OCI-LY1 (cell line): ENCODE measurements around the gene TRIM2.

Source experiments
- H2AFZ ChIP-seq: fragments of 200-600 bp; sonication (generic), shearing (Covaris generic); 2 replicates; pipeline ENCODE4 v1.6.0; 2014; ENCODE audit warnings: antibody characterized with exemption, mild to moderate bottlenecking, low read length
- H3F3A ChIP-seq: fragments of 200-600 bp; sonication (generic), shearing (Covaris generic); 2 replicates; pipeline ENCODE4 v1.6.0; 2014; ENCODE audit warnings: mild to moderate bottlenecking, antibody characterized with exemption, low read length, moderate library complexity; ENCODE audit not compliant: insufficient read depth
- H3K27ac ChIP-seq: fragments of 200-600 bp; sonication (generic); 2 replicates; pipeline ENCODE4 v1.5.1; 2014; ENCODE audit warnings: low read length, mixed run types, mild to moderate bottlenecking, low read depth; ENCODE audit not compliant: poor library complexity, severe bottlenecking
- H3K27me3 ChIP-seq: fragments of 200-600 bp; sonication (generic); 2 replicates; pipeline ENCODE4 v1.6.0; 2014; ENCODE audit warnings: antibody characterized with exemption, mild to moderate bottlenecking, low read length, moderate library complexity; ENCODE audit not compliant: insufficient read depth
- H3K36me3 ChIP-seq: fragments of 200-600 bp; sonication (generic); 2 replicates; pipeline ENCODE4 v1.6.1; 2014; ENCODE audit warnings: mild to moderate bottlenecking, antibody characterized with exemption, low read length, moderate library complexity, mixed read lengths; ENCODE audit not compliant: insufficient read depth
- H3K4me1 ChIP-seq: fragments of 200-600 bp; sonication (generic); 2 replicates; pipeline ENCODE4 v1.5.1; 2014; ENCODE audit warnings: mild to moderate bottlenecking, low read length, moderate library complexity; ENCODE audit not compliant: insufficient read depth, severe bottlenecking
- H3K4me2 ChIP-seq: fragments of 200-600 bp; sonication (generic), shearing (Covaris generic); 2 replicates; pipeline ENCODE4 v1.6.1; 2014; ENCODE audit warnings: low read length
- H3K4me3 ChIP-seq: fragments of 200-600 bp; sonication (generic); 2 replicates; pipeline ENCODE4 v1.5.1; 2014; ENCODE audit warnings: low read length, low read depth, mild to moderate bottlenecking, mixed read lengths; ENCODE audit not compliant: poor library complexity, severe bottlenecking
- H3K79me2 ChIP-seq: fragments of 200-600 bp; shearing (Covaris generic); 2 replicates; pipeline ENCODE4 v1.6.1; 2016; ENCODE audit warnings: mixed run types, low read length, mixed read lengths; ENCODE audit not compliant: insufficient read depth
- H3K9ac ChIP-seq: fragments of 200-600 bp; sonication (generic), shearing (Covaris generic); 2 replicates; pipeline ENCODE4 v1.6.1; 2014; ENCODE audit warnings: mild to moderate bottlenecking, low read length, mixed read lengths
- H3K9me2 ChIP-seq: fragments of 200-600 bp; sonication (generic), shearing (Covaris generic); 2 replicates; pipeline ENCODE4 v1.6.1; 2014; ENCODE audit warnings: low read depth, mild to moderate bottlenecking, low read length, mixed read lengths
- H3K9me3 ChIP-seq: fragments of 200-600 bp; shearing (Covaris generic); 2 replicates; pipeline ENCODE4 v1.6.1; 2014; ENCODE audit warnings: low read length, mixed read lengths
- H4K20me1 ChIP-seq: fragments of 200-600 bp; sonication (generic), shearing (Covaris generic); 2 replicates; pipeline ENCODE4 v1.6.0; 2016; ENCODE audit warnings: mild to moderate bottlenecking, low read length; ENCODE audit not compliant: insufficient read depth
- CTCF ChIP-seq: fragments of 200-600 bp; sonication (generic), shearing (Covaris generic); IDR thresholded peaks from 2 replicates; pipeline ENCODE4 v1.5.1; 2017; ENCODE audit warnings: mild to moderate bottlenecking, antibody characterized with exemption, low read length, moderate library complexity, mixed read lengths
- EZH2 ChIP-seq: fragments of 200-600 bp; sonication (generic), shearing (Covaris generic); IDR thresholded peaks from 2 replicates; pipeline ENCODE4 v1.8.0; 2017; ENCODE audit warnings: borderline replicate concordance, mixed run types, mild to moderate bottlenecking, antibody characterized with exemption, low read length, moderate library complexity, mixed read lengths

The TRIM2 gene

GRCh38 chr4:153224474-153224873 is 20.2 kb downstream of the TRIM2 start:
- Histone ChIP-seq H3K4me1 (peaks cover 15% of the 10 kb centered on the region), H3K4me3 (no peak overlapping the region), H3F3A (no peaks in the 10 kb centered on the region), H3K27ac (no peak overlapping the region), H2AFZ (no peak overlapping the region), H4K20me1 (no peaks in the 10 kb centered on the region), H3K4me2 (no peak overlapping the region), H3K9ac (no peak overlapping the region), H3K9me3 (peaks cover 9% of the 10 kb centered on the region; the same call in 1 of the 2 replicates), H3K36me3 (peaks cover 4% of the 10 kb centered on the region; the same call in 1 of the 2 replicates), H3K9me2 (no peaks in the 10 kb centered on the region), H3K79me2 (no peaks in the 10 kb centered on the region), H3K27me3 (peaks cover 20% of the 10 kb centered on the region)
- TF ChIP-seq EZH2, result no peak
- no peak for TF ChIP-seq CTCF

GRCh38 chr4:153227469-153228075 is 23.3 kb downstream of the TRIM2 start:
- Histone ChIP-seq H3K36me3 (peaks cover 4% of the 10 kb centered on the region; the same call in 1 of the 2 replicates), H3K4me3 (no peak overlapping the region), H3K9me2 (no peaks in the 10 kb centered on the region), H3K9me3 (peaks cover 9% of the 10 kb centered on the region; the same call in 1 of the 2 replicates), H4K20me1 (no peaks in the 10 kb centered on the region), H3K79me2 (no peaks in the 10 kb centered on the region), H3K9ac (no peak overlapping the region), H3K27ac (no peak overlapping the region), H3K4me1 (peaks cover 11% of the 10 kb centered on the region), H3K4me2 (no peak overlapping the region), H3K27me3 (peaks cover 20% of the 10 kb centered on the region), H2AFZ (no peak overlapping the region), H3F3A (no peaks in the 10 kb centered on the region)
- TF ChIP-seq EZH2 (no peak), CTCF (no peak)

- no peaks in the 10 kb centered on the region for H3K79me2 ChIP-seq
- TF ChIP-seq CTCF (no peak), EZH2 (no peak)
- H3K9ac ChIP-seq, result no peak overlapping the region
- peaks cover 9% of the 10 kb centered on the region; the same call in 1 of the 2 replicates for H3K9me3 ChIP-seq
- H3K4me3 ChIP-seq, result no peak overlapping the region
- peaks cover under 1% of the 10 kb centered on the region for H3K4me1 ChIP-seq
- no peak overlapping the region for H3K27ac ChIP-seq
- no peaks in the 10 kb centered on the region for H4K20me1 ChIP-seq
- peaks cover 4% of the 10 kb centered on the region; the same call in 1 of the 2 replicates for H3K36me3 ChIP-seq
- H3K4me2 ChIP-seq, result no peak overlapping the region
- no peaks in the 10 kb centered on the region for H3F3A ChIP-seq
- H3K27me3 ChIP-seq, result peaks cover 18% of the 10 kb centered on the region
- H3K9me2 ChIP-seq, result no peaks in the 10 kb centered on the region
- no peak overlapping the region for H2AFZ ChIP-seq
Observed at GRCh38 chr4:153228512-153229140, 24.4 kb downstream of the TRIM2 start.
